ENCODE data around the gene HENMT1.
"Not testable (repeated sequence)": the region's sequence is repeated elsewhere in the genome, so short reads cannot be mapped to it uniquely, and the experiment has no call there.

The HENMT1 gene

GRCh38 chr1:108661030-108661609 is at the start of gene HENMT1:
Gene HENMT1, minus strand, starts transcription at chr1:108661093. Its CDS starts 1,209 bp downstream, at chr1:108659884.
- in situ Hi-C loops (cut with MboI; ENCODE audit: low sequenced_read_pairs): no loop called here

GRCh38 chr1:108708691-108709660 is 48.1 kb upstream of the HENMT1 start:
- in situ Hi-C loops (cut with MboI; ENCODE audit: low sequenced_read_pairs): no loop called here

- in situ Hi-C loops (cut with MboI; ENCODE audit: low sequenced_read_pairs): no loop called here
Observed at GRCh38 chr1:108706643-108707042, 45.8 kb upstream of the HENMT1 start.

- in situ Hi-C loops (cut with MboI; ENCODE audit: low sequenced_read_pairs): no loop called here
Observed at GRCh38 chr1:108704496-108704895, 43.6 kb upstream of the HENMT1 start.

- in situ Hi-C loops (cut with MboI; ENCODE audit: low sequenced_read_pairs): no loop called here
Observed at GRCh38 chr1:108703939-108704338, 43.0 kb upstream of the HENMT1 start.

GRCh38 chr1:108702109-108702508 is 41.2 kb upstream of the HENMT1 start:
- in situ Hi-C loops (cut with MboI; ENCODE audit: low sequenced_read_pairs): not testable (repeated sequence)

- in situ Hi-C loops (cut with MboI; ENCODE audit: low sequenced_read_pairs): no loop called here
Observed at GRCh38 chr1:108701176-108701849, 40.4 kb upstream of the HENMT1 start.

GRCh38 chr1:108699375-108700332 is 38.8 kb upstream of the HENMT1 start:
- in situ Hi-C loops (cut with MboI; ENCODE audit: low sequenced_read_pairs): no loop called here

GRCh38 chr1:108695535-108695934 is 34.6 kb upstream of the HENMT1 start:
- in situ Hi-C loops (cut with MboI; ENCODE audit: low sequenced_read_pairs): no loop called here

- in situ Hi-C loops (cut with MboI; ENCODE audit: low sequenced_read_pairs): no loop called here
Observed at GRCh38 chr1:108692724-108693655, 32.1 kb upstream of the HENMT1 start.

GRCh38 chr1:108691942-108692723 is 31.2 kb upstream of the HENMT1 start, which contains the start of gene PRPF38B:
Gene PRPF38B, plus strand, starts transcription at chr1:108692310. Its CDS starts 282 bp downstream, at chr1:108692592.
- in situ Hi-C loops (cut with MboI; ENCODE audit: low sequenced_read_pairs): no loop called here

- in situ Hi-C loops (cut with MboI; ENCODE audit: low sequenced_read_pairs): no loop called here
Observed at GRCh38 chr1:108691128-108691941, 30.4 kb upstream of the HENMT1 start.

GRCh38 chr1:108686614-108687313 is 25.9 kb upstream of the HENMT1 start:
- in situ Hi-C loops (cut with MboI; ENCODE audit: low sequenced_read_pairs): no loop called here

- in situ Hi-C loops (cut with MboI; ENCODE audit: low sequenced_read_pairs): no loop called here
Observed at GRCh38 chr1:108685529-108685928, 24.6 kb upstream of the HENMT1 start.

GRCh38 chr1:108681701-108682100 is 20.8 kb upstream of the HENMT1 start:
- in situ Hi-C loops (cut with MboI; ENCODE audit: low sequenced_read_pairs): not testable (repeated sequence)

- in situ Hi-C loops (cut with MboI; ENCODE audit: low sequenced_read_pairs): no loop called here
Observed at GRCh38 chr1:108679586-108680213, 18.8 kb upstream of the HENMT1 start.

- in situ Hi-C loops (cut with MboI; ENCODE audit: low sequenced_read_pairs): no loop called here
Observed at GRCh38 chr1:108678706-108679105, 17.8 kb upstream of the HENMT1 start.
